ENCODE measurements around the gene TLR9.
A peak's percentile ranks its signal among the peaks of the same experiment; 100 is the strongest.

The TLR9 gene

DNA sequence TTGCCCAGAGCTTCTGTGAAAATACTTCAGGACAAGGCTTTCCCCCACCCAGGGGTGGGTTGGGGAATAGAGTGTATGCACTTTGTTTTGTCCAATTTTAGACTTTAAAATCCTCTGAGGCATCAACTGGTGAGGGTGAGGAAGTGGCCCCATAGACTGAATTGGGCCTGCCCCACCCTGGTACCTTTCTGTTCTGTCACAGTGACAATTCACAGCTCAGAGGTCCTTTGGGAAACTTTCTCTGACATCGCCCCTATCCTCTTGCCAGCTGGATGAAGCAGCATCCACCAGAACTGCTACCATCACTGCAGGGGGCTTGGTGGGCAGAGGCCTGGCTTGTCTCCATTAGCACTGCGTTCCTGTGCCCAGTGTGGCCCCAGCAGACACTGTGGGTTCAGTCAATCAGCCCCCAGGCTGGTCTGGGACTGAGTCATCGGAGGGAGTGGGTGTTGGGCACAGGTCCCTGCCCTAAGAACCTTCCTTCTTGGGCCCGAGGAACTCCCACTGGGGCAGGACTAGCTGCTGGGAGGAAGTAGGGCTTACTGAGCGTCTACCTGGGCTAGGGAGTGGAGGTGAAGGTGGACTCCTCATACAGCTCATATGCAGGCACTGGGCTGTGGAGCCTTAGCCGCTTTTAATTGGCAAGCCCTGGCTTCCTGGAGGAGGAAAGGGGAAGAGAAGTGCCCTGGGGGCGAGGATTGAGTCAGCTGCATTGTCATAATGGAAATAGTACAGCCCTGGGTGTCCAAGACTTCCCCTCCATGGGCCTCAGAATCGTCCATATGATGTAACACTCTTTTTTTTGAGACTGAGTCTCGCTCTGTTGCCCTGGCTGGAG, 18.6 kb upstream of the TLR9 start:
- H3K4me3 ChIP-seq (ENCODE audit: control insufficient read depth in 1 of 7, extremely low read depth in 1 of 7, insufficient read depth in 4 of 7, low read depth in 2 of 7, low read length in 6 of 7), result peak overlapping the region in 1 of 7 experiments; percentile 16
- no peak overlapping the region for H3K27ac ChIP-seq (ENCODE audit: insufficient read depth in 1 of 2, low read depth in 1 of 2, low read length in 2 of 2, poor library complexity in 1 of 2, severe bottlenecking in 2 of 2)
- WGBS (ENCODE audit: insufficient coverage), result 52% methylated on average over 8 of the region's 9 CpGs
- H3K9me3 ChIP-seq (ENCODE audit: control extremely low read depth in 1 of 5, control insufficient read depth in 4 of 5, insufficient read depth in 2 of 5, low read depth in 1 of 5, low read length in 4 of 5), result no peaks in the 10 kb centered on the region
- peaks cover 0 to 10% (median 4%) of the 10 kb centered on the region in 4 experiments for H3K36me3 ChIP-seq (ENCODE audit: control insufficient read depth in 4 of 4, insufficient read depth in 4 of 4, low read length in 3 of 4)
- CTCF ChIA-PET, result interaction anchor here (0.9 to 15.4 kb wide), 8 partner anchors 8 to 95 kb away, joined by 3 to 161 read pairs (median 8); partner anchors contain the start of gene WDR82
- peak in 2 of 3 donors; percentile 43 to 53 for DNase-seq
- no peaks in the 10 kb centered on the region for H3K27me3 ChIP-seq (replicated peaks in 2 of 5; ENCODE audit: control insufficient read depth in 4 of 5, insufficient read depth in 5 of 5, low read length in 4 of 5)
- H3K4me1 ChIP-seq (ENCODE audit: control extremely low read depth in 1 of 4, control insufficient read depth in 4 of 4, insufficient read depth in 4 of 4, low read length in 3 of 4), result peaks cover 0 to 53% (median 45%) of the 10 kb centered on the region in 4 experiments
- POLR2A ChIA-PET, result interaction anchor here (0.6 to 1.1 kb wide), 2 partner anchors 10 to 19 kb away, joined by 3 read pairs; no protein-coding TSS in a partner anchor

DNA sequence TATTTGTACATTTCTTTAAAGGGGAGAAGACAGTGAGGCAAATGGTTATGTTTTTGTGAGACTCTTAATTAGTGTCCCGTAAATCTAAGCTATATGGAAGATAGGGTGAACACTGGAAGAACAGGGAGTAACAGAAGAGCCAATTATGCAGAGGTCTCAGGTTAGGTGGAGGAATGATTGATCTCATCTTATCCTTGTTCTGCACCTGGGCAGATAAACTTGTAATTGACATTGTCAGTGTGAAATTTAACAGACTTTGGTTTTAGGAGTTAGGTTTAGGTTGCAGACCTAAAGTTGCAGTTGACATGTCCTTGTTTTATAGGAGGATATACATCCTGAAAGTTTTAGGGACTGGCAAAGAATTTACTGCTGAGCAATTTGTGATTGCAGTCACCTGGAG, 16.6 kb upstream of the TLR9 start:
- no peaks in the 10 kb centered on the region for H3K9me3 ChIP-seq (ENCODE audit: control extremely low read depth in 1 of 5, control insufficient read depth in 4 of 5, insufficient read depth in 2 of 5, low read depth in 1 of 5, low read length in 4 of 5)
- peaks cover 2 to 68% (median 61%) of the 10 kb centered on the region in 4 experiments for H3K4me1 ChIP-seq (ENCODE audit: control extremely low read depth in 1 of 4, control insufficient read depth in 4 of 4, insufficient read depth in 4 of 4, low read length in 3 of 4)
- ChIA-PET POLR2A (interaction anchor here (0.9 kb wide), 1 partner anchor 42 kb away, joined by 3 read pairs; no protein-coding TSS in a partner anchor), CTCF (interaction anchor here (0.6 to 15.4 kb wide), 4 partner anchors 10 to 37 kb away, joined by 3 to 161 read pairs (median 18); partner anchors contain the start of gene WDR82)
- H3K27me3 ChIP-seq (replicated peaks in 2 of 5; ENCODE audit: control insufficient read depth in 4 of 5, insufficient read depth in 5 of 5, low read length in 4 of 5), result no peaks in the 10 kb centered on the region
- no peak overlapping the region for H3K4me3 ChIP-seq (ENCODE audit: control insufficient read depth in 1 of 7, extremely low read depth in 1 of 7, insufficient read depth in 4 of 7, low read depth in 2 of 7, low read length in 6 of 7)
- no peak for DNase-seq
- no peaks in the 10 kb centered on the region for H3K36me3 ChIP-seq (ENCODE audit: control insufficient read depth in 4 of 4, insufficient read depth in 4 of 4, low read length in 3 of 4)
- no peak overlapping the region for H3K27ac ChIP-seq (ENCODE audit: insufficient read depth in 1 of 2, low read depth in 1 of 2, low read length in 2 of 2, poor library complexity in 1 of 2, severe bottlenecking in 2 of 2)
- WGBS (ENCODE audit: insufficient coverage), result 100% methylated on average over 1 of the region's 1 CpG

DNA sequence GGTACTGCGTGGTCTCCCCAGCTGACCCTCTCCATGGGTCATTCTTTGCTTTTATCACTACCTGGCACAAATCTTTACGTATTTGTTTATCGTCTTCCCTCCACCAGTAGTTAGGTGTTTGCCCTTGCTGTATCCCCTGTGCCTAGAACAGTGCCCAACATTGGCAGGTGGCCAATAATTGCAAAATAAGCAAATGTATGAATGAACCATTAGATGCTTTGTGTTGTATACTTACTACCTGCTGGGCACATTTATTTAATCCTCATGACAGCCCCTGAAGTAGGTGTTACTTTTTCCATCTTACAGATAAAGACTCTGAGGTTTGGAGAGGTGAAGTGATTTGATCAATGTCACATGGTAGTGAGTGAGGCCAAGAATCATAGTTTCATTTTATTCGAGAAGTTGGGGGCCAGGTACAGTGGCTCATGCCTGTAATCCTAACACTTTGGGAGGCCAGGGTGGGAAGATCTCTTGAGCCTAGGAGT, 15.5 kb upstream of the TLR9 start:
- Histone ChIP-seq H3K9me3 (ENCODE audit: control extremely low read depth in 1 of 5, control insufficient read depth in 4 of 5, insufficient read depth in 2 of 5, low read depth in 1 of 5, low read length in 4 of 5) (no peaks in the 10 kb centered on the region), H3K36me3 (ENCODE audit: control insufficient read depth in 4 of 4, insufficient read depth in 4 of 4, low read length in 3 of 4) (peaks cover 0 to 3% (median 0%) of the 10 kb centered on the region in 4 experiments), H3K27ac (ENCODE audit: insufficient read depth in 1 of 2, low read depth in 1 of 2, low read length in 2 of 2, poor library complexity in 1 of 2, severe bottlenecking in 2 of 2) (peak overlapping the region in 1 of 2 experiments; percentile 18), H3K27me3 (replicated peaks in 2 of 5; ENCODE audit: control insufficient read depth in 4 of 5, insufficient read depth in 5 of 5, low read length in 4 of 5) (no peaks in the 10 kb centered on the region), H3K4me1 (ENCODE audit: control extremely low read depth in 1 of 4, control insufficient read depth in 4 of 4, insufficient read depth in 4 of 4, low read length in 3 of 4) (peaks cover 2 to 66% (median 57%) of the 10 kb centered on the region in 4 experiments), H3K4me3 (ENCODE audit: control insufficient read depth in 1 of 7, extremely low read depth in 1 of 7, insufficient read depth in 4 of 7, low read depth in 2 of 7, low read length in 6 of 7) (no peak overlapping the region)
- CTCF ChIA-PET, result interaction anchor here (0.9 to 15.4 kb wide), 9 partner anchors 9 to 207 kb away, joined by 3 to 161 read pairs (median 5); partner anchors contain the start of gene WDR82
- 96% methylated on average over 4 of the region's 4 CpGs for WGBS (ENCODE audit: insufficient coverage)
- POLR2A ChIA-PET, result interaction anchor here (0.9 to 1.3 kb wide), 2 partner anchors 12 to 43 kb away, joined by 3 to 4 read pairs; no protein-coding TSS in a partner anchor
- DNase-seq, result no peak

DNA sequence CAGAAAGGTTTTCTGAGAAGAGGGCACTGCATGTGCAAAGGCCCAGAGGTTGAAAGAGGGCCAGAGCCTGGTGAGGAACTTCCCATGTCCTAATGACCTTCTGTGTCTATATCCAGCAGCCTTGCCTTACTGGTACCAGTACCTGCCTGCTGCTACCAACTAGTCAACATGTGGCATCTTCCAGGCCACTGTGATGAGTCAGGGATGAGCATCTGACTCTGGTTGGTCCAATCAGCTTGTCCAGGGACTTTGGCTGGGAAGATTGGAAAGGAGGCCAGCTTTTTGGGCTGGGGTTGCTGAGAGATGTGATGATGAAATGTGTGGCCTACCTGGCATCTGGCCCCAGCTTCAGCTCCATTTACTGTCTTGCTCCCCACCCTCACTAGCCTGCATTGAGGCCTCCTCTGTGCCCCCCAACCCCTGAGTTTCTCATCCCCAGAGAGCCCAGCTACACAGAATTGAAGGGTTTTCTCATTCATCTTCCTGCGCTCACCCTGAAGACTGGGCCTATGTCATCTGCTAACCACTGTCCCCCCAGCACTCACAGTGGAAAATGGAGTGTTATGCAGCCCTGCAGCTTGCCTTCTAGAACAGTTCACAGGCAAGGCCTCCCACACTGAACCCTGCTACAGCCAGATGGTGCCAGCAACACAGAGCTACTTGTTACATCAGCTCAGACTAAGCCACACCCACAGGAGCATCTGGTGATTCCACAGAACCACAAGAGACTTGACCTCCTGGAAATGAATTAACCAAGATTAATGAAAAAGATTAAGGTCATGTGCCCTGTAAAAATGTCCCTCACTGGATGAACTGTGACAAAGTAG, 14.8 kb upstream of the TLR9 start:
- H3K9me3 ChIP-seq (ENCODE audit: control extremely low read depth in 1 of 5, control insufficient read depth in 4 of 5, insufficient read depth in 2 of 5, low read depth in 1 of 5, low read length in 4 of 5), result no peaks in the 10 kb centered on the region
- ChIA-PET POLR2A (interaction anchor here (0.9 to 1.3 kb wide), 3 partner anchors 13 to 47 kb away, joined by 4 read pairs; partner anchors contain the start of genes GLYCTK and WDR82), CTCF (interaction anchor here (0.6 to 15.4 kb wide), 12 partner anchors 9 to 208 kb away, joined by 3 to 161 read pairs (median 4); partner anchors contain the start of gene WDR82)
- H3K36me3 ChIP-seq (ENCODE audit: control insufficient read depth in 4 of 4, insufficient read depth in 4 of 4, low read length in 3 of 4), result peaks cover 0 to 6% (median 2%) of the 10 kb centered on the region in 4 experiments
- peaks cover 2 to 60% (median 51%) of the 10 kb centered on the region in 4 experiments for H3K4me1 ChIP-seq (ENCODE audit: control extremely low read depth in 1 of 4, control insufficient read depth in 4 of 4, insufficient read depth in 4 of 4, low read length in 3 of 4)
- 100% methylated on average over 1 of the region's 1 CpG for WGBS (ENCODE audit: insufficient coverage)
- H3K4me3 ChIP-seq (ENCODE audit: control insufficient read depth in 1 of 7, extremely low read depth in 1 of 7, insufficient read depth in 4 of 7, low read depth in 2 of 7, low read length in 6 of 7), result peak overlapping the region in 3 of 7 experiments; percentile 17 to 92 (median 75)
- peak overlapping the region in 1 of 2 experiments; percentile 83 for H3K27ac ChIP-seq (ENCODE audit: insufficient read depth in 1 of 2, low read depth in 1 of 2, low read length in 2 of 2, poor library complexity in 1 of 2, severe bottlenecking in 2 of 2)
- no peaks in the 10 kb centered on the region for H3K27me3 ChIP-seq (replicated peaks in 2 of 5; ENCODE audit: control insufficient read depth in 4 of 5, insufficient read depth in 5 of 5, low read length in 4 of 5)
- peak; percentile 61 to 89 (median 83) for DNase-seq

DNA sequence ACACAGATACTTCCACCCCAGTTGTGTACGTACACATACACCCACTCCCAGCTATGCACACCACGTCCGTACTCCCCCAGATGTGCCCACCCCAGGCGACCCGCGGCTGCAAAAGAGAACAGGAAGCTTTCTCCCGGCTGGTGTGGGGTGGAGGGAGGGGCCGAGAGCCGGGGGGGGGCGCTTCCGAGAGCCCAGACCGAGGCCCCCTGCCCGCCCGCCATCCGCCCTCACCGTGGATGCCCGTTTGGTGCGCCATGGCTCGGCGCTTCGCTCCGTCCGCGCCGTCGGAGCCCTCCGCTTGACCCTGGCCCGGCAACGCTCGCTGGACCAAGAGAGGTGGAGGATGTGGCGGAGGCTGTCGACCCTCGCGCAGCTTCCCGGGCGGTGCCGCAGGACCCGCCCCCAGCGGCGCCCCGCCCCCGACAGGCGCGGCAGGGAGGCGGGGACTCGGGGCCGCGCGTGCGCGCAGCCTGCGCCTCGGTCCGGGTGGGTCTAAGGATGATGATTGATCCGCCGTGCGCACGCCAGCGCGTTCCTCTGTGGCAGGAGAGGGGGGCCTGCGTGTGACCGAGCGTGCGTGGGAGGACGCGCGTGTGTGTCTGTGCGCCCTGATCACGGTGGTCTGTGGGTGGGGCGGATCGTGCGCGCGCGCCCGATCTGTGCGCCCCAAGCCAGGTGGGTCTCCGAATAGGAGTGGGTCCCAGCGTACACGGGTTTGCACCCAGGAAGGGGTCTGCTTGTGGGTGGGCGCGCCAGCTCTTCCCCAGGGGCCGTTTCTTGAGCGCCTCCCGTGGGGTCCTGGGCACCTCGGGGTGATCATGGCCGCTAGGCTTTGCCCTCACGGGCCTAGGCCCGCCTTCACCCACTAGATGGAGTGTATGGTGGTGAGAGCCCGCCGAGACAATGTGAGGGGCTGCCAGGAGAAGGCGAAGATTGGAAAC, 13.6 kb upstream of the TLR9 start, which contains the start of gene TWF2:
TSS of gene TWF2 (minus strand) at position 398 of the 941 bp plus-strand sequence. CDS start at position 256, 142 bp downstream.
- Histone ChIP-seq H3K27ac (ENCODE audit: insufficient read depth in 1 of 2, low read depth in 1 of 2, low read length in 2 of 2, poor library complexity in 1 of 2, severe bottlenecking in 2 of 2) (peak within 1 kb of the TSS; percentile 64 to 83), H3K27me3 (replicated peaks in 2 of 5; ENCODE audit: control insufficient read depth in 4 of 5, insufficient read depth in 5 of 5, low read length in 4 of 5) (no peaks in the 10 kb centered on the region), H3K4me3 (ENCODE audit: control insufficient read depth in 1 of 7, extremely low read depth in 1 of 7, insufficient read depth in 4 of 7, low read depth in 2 of 7, low read length in 6 of 7) (peak within 1 kb of the TSS; percentile 66 to 94 (median 84)), H3K9me3 (ENCODE audit: control extremely low read depth in 1 of 5, control insufficient read depth in 4 of 5, insufficient read depth in 2 of 5, low read depth in 1 of 5, low read length in 4 of 5) (no peaks in the 10 kb centered on the region), H3K36me3 (ENCODE audit: control insufficient read depth in 4 of 4, insufficient read depth in 4 of 4, low read length in 3 of 4) (peaks cover 0 to 19% (median 8%) of the 10 kb centered on the region in 4 experiments), H3K4me1 (ENCODE audit: control extremely low read depth in 1 of 4, control insufficient read depth in 4 of 4, insufficient read depth in 4 of 4, low read length in 3 of 4) (peaks cover 2 to 48% (median 39%) of the 10 kb centered on the region in 4 experiments)
- POLR2A ChIA-PET, result interaction anchor here (0.7 to 1.3 kb wide), 8 partner anchors 14 to 48 kb away, joined by 3 to 7 read pairs (median 4); partner anchors contain the start of genes GLYCTK, TLR9 and WDR82
- CTCF ChIA-PET, result interaction anchor here (1.0 to 15.4 kb wide), 8 partner anchors 7 to 100 kb away, joined by 3 to 161 read pairs (median 11); partner anchors contain the start of gene WDR82
- WGBS (ENCODE audit: insufficient coverage), result 0% methylated on average over 45 of the region's 92 CpGs
- DNase-seq, result peak; percentile 74 to 86 (median 85)

Data from common myeloid progenitor, CD34-positive (primary cell).